ENCODE data around the gene AFM.

AFM gene

GRCh38 chr4:73451981-73452747 is 29.4 kb upstream of the AFM start:
- FAIRE-seq, result no peak

GRCh38 chr4:73452953-73453700 is 28.4 kb upstream of the AFM start:
- FAIRE-seq, result no peak

- no peak for FAIRE-seq
These were observed 27.9 kb upstream of the AFM start for GRCh38 chr4:73453701-73454005.

- no peak for FAIRE-seq
These were observed 26.6 kb upstream of the AFM start for GRCh38 chr4:73454920-73455319.

- FAIRE-seq, result no peak
These were observed 25.1 kb upstream of the AFM start for GRCh38 chr4:73456177-73457022.

- FAIRE-seq, result no peak
These were observed 23.1 kb upstream of the AFM start for GRCh38 chr4:73458184-73459047.

GRCh38 chr4:73459048-73459421 is 22.5 kb upstream of the AFM start:
- FAIRE-seq, result no peak

- no peak for FAIRE-seq
These were observed 20.5 kb upstream of the AFM start for GRCh38 chr4:73460913-73461522.

- no peak for FAIRE-seq
These were observed 13.4 kb upstream of the AFM start for GRCh38 chr4:73468170-73468569.

- no peak for FAIRE-seq
These were observed 10.8 kb upstream of the AFM start for GRCh38 chr4:73470728-73471127.

- FAIRE-seq, result no peak
These were observed 4.4 kb upstream of the AFM start for GRCh38 chr4:73477176-73477575.

GRCh38 chr4:73479323-73479722 is 2.2 kb upstream of the AFM start:
- no peak for FAIRE-seq

- FAIRE-seq, result no peak
These were observed 3.5 kb downstream of the AFM start for GRCh38 chr4:73485085-73485484.

- FAIRE-seq, result no peak
These were observed 4.1 kb downstream of the AFM start for GRCh38 chr4:73485596-73485995.

GRCh38 chr4:73486497-73486896 is 5.0 kb downstream of the AFM start:
- FAIRE-seq, result no peak

GRCh38 chr4:73487233-73487632 is 5.7 kb downstream of the AFM start:
- FAIRE-seq, result no peak

- FAIRE-seq, result no peak
These were observed 18.6 kb downstream of the AFM start for GRCh38 chr4:73499996-73500765.

GRCh38 chr4:73501664-73502265 is 20.2 kb downstream of the AFM start:
- FAIRE-seq, result no peak

GRCh38 chr4:73505567-73505966 is 24.0 kb downstream of the AFM start:
- no peak for FAIRE-seq

- no peak for FAIRE-seq
These were observed 26.0 kb downstream of the AFM start for GRCh38 chr4:73507541-73507940.

- FAIRE-seq, result no peak
These were observed 27.1 kb downstream of the AFM start for GRCh38 chr4:73508651-73509050.
